Measurements from ENCODE around the gene PRPF38B.
"Not testable (repeated sequence)": the region's sequence is repeated elsewhere in the genome, so short reads cannot be mapped to it uniquely, and the experiment has no call there.

PRPF38B gene, protein sequence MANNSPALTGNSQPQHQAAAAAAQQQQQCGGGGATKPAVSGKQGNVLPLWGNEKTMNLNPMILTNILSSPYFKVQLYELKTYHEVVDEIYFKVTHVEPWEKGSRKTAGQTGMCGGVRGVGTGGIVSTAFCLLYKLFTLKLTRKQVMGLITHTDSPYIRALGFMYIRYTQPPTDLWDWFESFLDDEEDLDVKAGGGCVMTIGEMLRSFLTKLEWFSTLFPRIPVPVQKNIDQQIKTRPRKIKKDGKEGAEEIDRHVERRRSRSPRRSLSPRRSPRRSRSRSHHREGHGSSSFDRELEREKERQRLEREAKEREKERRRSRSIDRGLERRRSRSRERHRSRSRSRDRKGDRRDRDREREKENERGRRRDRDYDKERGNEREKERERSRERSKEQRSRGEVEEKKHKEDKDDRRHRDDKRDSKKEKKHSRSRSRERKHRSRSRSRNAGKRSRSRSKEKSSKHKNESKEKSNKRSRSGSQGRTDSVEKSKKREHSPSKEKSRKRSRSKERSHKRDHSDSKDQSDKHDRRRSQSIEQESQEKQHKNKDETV

DNA sequence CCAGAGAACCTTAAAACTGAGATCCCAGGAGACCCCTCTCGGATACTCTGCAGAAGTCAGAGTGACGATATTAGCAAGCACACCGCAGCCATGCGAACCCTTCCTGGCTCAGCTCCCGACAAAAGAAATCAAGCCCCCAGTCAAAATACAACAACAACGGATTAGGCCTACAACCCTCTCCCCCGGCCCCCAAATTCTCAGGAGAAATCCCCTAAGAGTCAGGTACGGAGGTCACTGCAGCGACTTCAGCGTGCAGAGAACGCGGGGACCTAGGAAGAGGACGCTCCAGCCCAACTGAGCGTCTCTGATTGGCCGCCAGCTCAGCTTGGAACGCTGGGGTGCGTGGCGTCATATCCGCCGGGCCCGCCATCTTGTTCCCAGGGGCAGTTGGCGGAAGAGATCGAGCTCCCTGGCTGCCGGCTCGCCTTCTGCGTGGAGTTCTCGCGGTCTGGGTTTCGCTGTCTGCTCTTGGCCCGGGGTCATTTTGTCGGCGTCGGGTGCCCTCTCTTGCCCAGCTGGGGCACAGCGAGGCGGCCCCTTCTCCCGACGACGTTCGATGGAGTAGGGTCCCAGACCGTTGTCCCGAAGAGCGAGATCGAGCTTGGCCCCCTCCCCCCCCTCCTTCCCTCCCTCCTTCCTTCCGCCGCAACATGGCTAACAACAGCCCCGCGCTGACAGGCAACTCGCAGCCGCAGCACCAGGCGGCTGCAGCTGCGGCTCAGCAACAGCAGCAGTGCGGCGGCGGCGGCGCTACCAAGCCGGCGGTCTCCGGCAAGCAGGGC lies at the start of gene PRPF38B:
TSS of gene PRPF38B (plus strand) at position 369 of the 782 bp plus-strand sequence. CDS start at position 651, 282 bp downstream.
- DNase-seq, result peak; percentile 95

DNA sequence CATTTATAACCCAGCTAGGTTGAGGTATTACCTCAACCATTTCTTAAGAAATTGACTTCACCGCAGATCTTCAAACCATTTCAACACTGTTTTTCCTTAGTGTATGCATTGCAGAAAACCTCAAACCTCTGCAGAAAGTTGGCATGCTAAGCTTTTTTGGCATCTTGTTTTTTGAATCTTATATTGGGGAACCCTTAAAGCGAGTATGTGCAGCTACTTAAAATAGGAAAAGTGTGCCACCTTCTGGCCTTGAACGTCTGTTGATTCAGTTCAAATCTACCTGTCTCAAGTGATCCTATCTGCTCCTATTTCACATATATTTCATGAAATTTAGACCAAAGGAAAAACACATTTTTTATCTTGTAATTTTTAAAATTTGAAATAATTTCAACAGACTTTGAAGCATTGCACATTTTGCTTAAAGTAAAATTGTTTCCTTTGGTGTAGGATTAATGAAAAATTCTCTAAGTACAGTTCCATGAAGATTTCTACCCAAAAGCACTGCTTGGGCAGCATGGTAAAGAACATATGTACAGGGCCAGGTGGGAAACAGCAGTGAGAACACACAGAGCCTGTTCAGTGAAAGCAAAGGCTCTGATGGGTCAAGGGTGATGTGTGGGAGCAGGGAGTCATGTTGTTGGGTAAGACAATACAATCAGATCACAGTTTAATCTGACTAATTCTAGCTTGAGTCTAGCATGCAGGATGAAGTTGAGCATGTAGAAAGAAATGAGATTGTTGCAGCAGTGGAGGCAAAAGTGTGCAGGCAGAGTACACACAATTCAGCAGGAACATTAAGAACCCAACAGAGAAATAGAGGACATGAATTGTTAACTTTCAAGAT lies 48.4 kb upstream of the PRPF38B start:
- DNase-seq, result peak; percentile 50

DNA sequence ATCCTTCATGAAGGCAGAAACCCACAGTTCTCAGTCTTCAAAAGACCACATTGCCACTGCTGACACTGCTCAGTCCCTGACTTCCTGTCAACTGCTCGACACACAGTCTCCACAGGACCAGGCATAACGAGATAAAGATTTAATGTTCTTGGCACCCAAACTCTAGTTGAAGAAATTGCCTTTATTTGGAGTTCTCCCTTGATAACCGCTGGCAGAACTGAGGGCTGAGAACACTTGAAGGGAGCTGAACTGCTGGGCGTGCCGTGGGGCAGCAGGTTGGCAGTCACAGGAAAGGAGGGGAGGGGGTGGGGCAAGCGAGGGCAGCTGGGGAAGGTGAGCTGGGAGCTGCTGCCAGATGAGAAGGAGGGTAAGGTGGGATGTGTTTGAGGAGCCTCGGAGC lies 47.1 kb upstream of the PRPF38B start:
- peak; percentile 31 for DNase-seq

DNA sequence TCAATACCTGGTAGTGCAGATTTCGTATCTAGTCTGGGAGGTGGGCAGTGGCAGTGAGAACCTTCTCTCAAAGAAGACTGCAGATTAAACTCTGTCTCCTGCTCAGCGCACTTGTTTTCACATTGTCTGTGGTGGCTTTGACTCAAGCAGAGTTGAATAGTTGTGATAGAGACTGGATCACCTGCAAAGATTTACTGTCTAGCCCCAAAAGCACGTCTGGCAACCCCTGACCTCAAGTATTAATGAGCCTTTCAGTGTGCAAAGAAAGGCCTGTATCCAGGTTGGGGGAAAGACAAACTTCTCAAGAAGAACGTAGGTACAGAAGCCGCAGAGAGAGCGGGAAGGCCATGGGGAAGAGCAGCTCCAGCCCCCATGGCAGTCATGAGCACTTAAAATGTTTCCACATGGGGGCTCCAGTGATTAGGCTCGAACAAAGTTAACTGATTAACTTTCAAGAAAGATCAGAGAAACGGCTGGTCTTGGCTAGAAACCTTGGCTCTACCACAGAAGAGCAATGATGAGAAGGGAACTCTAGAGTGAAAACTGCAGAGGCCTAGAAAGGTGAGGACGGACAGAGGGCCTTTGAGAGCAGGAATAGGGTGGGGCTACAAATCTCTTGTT lies 46.4 kb upstream of the PRPF38B start:
- no peak for DNase-seq

DNA sequence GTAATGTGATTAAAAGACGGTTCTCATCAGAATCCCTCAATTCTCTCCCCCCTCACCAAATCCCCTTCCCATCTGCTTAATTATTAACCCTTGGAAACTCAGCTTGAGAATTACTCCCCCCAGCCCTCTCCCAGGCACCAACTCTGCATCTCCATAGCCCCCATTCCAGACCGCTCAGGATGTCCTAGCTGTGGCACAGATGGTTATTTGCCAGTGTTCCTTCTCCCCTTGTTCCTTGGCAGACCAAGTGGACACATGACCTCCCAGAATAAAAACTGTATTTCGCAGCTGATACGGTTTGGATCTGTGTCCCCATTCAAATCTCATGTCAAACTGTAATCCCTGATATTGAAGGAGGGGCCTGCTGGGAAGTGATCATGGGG lies 45.9 kb upstream of the PRPF38B start:
- no peak for DNase-seq

DNA sequence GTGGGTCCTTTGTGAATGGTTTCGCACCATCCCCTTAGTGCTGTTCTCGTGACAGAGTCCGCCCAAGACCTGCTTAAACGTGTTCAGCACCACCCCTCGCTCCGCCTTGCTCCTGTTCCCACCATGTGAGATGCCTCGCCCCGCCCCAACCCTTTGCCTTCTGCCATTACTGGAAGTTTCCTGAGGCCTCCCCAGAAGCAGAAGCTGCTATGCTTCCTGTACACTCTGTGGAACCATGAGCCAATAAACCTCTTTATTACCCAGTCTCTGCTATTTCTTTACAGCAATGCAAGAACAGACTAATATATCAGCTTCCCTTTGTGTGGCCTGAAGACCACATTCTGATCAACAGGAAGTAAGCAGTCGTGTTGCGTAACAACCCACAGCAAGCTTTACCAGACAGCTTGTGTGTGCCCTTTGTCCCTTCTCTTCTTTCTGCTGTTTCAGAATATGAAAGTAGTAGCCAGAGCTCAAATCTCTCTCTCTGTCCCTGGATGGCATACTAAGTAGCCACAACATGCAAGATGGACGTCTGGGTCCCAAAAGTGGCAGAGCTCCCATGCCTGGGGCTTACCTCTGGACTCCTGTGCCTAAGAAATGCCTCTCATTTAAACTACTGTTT lies 45.4 kb upstream of the PRPF38B start:
- DNase-seq, result peak; percentile 64

DNA sequence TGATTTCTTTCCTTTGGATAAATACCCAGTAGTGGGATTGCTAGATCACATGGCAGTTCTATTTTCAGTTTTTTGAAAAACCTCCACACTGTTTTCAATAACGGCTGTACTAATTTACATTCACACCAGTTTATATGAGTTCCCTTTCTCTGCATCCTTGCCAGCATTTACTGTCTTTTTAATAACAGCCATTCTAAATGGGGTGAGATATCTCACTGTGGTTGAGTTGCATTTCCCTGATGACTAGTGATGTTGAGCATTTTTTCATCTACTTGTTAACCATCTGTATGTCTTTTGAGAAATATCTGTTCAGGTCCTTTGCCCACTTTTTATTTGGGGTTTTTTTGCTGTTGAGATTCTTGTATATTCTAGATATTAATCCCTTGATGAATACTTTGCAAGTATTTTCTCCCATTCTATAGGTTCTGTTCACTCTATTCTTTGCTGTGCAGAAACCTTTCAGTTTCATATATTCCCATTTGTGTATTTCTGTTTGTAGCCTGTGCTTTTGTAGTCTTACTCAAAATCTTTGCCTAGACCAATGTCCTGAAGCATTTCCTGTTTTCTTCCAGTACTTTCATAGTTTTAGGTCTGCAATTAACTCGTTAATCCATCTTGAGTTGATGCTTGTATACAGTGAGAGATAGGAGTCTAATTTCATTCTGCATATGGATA lies 38.5 kb upstream of the PRPF38B start:
- no peak for DNase-seq

DNA sequence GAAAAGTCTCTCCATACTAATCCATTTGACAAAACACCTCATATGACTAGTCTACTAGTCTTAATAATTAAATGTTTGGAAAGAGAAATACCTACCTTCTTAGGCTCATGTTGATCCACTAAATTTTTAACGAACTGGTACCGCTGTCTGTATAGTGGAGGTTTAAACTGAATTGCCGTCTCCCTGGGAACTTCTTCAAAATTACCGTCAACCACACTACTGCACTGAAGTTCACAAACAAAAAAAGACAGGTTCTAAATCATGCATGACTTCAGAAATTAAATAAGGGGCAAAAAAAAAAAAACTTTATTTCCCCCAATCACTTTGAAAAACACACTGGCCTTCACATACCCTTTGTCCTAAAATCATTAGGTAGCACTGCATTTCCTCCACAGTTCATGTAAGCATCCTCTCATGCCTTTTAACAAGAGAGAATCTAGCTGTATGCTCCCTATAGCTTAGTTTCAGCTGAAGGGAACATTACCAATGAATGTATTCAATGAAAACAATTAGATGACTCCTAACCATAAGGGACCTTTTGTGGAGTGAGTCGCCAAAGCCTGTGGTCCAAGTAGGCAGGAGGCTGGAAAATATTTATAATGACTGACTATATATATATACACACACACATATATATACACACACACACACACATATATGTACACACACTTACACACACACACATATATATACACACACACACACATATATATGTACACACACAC lies 34.6 kb upstream of the PRPF38B start:
- DNase-seq, result peak; percentile 20

DNA sequence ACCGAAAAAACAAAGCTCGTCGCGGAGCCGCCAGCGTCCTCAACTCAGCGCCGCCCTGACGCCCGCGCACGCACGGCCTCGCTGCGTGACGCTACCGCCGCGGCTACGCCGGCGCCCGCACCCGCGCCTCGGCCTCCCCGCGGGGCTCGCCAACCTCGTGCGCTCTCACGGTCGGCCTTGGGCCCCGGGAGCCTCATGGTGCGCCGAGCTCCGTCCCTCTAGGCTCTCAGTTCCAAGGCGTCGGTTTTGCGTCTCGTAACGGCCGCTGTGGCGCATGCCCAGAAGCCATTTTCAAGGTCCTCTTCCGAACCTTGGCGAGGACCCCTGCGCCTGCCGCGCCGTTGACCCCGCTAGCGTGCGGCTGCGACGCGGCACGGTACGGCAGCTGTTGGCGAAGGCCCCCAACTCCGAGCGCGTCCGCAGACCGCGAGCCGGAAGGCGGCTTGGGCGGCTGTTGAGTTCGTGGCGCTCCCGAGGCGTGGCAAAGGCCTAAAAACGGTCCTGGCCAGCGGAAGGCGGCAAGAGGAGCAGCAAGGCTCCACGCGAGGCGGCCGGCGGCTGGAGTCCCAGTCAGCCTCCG lies 31.0 kb upstream of the PRPF38B start, which contains the start of gene HENMT1:
TSS of gene HENMT1 (minus strand) at position 64 of the 580 bp plus-strand sequence. CDS start 1,209 bp downstream, outside the sequence.
- DNase-seq, result peak; percentile 81

DNA sequence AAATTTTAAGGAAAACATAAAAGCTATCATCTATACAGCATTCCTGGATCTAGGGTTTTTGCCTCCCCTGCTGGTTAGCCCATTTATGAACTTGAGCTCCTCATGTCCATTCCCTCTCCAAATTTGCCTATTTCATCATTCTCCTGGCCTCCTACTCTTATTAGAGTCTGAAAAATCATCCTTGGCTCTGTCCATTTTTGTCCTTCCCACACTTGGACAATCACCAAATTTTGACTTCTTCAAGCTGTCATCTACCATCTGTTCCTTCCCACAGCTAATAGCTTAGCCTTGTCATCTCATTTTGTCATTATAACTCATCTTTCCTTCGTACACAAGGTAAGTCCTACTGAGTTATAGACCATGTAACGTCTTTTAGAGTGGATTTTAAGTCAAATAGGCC lies 29.0 kb upstream of the PRPF38B start:
- no peak for DNase-seq

DNA sequence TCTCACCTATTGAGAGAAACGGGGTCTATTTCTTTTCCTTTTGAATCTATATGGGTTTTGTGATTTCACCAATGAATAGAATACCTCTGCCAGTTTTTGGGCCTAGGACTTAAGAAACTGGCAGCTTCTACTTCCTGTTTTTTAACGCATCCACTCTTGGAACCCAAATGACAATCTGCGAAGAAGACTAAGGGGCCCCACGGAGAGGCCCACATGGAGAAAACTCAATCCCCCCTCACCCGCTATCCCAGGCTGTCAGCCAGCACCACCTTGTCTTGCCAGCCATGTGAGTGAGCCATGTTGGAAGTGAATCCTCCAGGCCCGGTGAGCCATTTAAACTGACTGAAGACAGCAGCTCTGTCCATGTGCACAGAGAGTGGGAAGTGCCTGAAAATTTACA lies 27.6 kb upstream of the PRPF38B start:
- DNase-seq, result no peak

DNA sequence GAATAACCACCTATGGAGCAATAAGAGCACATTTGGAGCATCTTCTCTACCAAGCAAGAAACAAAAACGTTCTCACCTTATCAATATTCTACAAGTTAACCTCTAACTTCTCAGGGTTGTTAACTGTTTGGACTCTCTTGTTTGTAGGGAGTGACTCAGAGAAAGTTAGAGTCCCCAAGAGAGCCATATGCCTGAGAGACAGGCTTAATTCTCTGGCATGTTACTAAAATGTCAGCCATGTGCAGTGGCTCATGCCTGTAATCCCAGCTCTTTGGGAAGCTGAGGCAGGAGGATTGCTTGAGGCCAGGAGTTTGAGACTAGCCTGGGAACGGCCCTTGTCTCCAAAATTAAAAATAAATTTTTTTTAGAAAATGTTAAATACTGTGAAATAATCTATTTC lies 27.0 kb upstream of the PRPF38B start:
- no peak for DNase-seq

DNA sequence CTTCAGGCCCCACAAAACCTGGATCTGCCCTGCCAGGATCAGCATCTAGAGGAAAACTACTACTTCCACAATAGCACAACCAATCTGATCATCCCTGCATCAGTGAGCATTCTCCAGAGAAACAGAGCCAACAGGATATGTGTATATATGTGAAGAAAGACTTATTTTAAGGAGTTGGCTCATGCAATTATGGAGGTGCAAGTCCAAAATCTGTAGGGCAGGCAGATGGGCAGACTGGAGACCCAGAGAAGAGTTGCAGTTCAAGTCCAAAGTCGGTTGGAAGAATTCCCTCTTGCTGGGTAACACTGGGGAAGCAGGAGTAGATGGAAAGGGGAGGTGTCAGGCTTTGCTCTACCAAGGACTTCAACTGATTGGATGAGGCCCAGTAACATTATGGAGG lies 26.3 kb upstream of the PRPF38B start:
- no peak for DNase-seq

DNA sequence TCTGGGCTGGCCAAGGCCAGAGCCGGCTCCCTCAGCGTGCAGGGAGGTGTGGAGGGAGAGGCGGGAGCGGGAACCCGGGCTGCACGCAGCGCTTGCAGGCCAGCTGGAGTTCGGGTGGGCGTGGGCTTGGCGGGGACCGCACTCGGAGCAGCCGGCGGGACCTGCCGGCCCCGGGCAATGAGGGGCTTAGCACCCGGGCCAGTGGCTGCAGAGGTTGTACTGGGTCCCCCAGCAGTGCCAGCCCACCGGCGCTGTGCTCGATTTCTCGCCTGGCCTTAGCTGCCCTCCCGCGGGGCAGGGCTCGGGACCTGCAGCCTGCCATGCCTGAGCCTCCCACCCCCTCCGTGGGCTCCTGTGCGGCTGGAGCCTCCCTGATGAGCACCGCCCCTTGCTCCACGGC lies 24.7 kb upstream of the PRPF38B start:
- DNase-seq, result not testable (repeated sequence)

DNA sequence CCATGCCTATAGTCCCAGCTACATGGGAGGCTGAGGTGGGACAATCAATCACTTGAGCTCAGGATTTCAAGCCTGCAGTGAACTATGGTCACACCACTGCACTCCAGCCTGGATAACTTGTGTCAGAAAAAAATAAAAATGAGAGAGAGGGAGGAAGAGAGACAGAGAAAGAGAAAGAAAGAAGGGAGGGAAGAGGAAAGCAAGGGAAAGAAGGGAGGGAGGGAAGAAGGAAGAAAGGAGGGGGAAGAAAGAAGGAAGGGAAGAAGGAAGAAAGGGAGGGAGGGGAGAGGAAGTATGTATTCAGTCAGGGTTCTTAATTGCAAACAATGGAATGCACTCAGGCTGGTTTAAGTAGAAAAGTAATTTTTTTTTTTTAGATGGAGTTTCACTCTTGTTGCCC lies 23.3 kb upstream of the PRPF38B start:
- no peak for DNase-seq

DNA sequence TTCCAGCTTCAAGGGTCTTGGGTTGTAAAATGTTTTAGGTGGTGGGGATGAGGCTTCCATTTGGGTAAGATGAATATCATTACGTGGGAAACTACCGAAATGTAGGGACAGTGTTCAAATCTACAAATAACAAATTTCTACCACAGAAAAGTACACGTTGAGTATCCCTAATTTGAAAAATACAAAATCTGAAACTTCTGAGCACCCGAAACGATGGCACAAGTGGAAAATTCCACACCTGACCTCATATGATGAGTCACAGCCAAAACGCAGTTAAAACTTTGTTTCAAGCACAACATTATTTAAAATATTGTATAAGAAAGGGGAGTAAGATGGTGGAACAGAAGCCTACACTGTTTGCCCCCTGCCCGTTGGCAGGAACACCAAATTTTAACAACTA lies 22.4 kb upstream of the PRPF38B start:
- DNase-seq, result no peak

DNA sequence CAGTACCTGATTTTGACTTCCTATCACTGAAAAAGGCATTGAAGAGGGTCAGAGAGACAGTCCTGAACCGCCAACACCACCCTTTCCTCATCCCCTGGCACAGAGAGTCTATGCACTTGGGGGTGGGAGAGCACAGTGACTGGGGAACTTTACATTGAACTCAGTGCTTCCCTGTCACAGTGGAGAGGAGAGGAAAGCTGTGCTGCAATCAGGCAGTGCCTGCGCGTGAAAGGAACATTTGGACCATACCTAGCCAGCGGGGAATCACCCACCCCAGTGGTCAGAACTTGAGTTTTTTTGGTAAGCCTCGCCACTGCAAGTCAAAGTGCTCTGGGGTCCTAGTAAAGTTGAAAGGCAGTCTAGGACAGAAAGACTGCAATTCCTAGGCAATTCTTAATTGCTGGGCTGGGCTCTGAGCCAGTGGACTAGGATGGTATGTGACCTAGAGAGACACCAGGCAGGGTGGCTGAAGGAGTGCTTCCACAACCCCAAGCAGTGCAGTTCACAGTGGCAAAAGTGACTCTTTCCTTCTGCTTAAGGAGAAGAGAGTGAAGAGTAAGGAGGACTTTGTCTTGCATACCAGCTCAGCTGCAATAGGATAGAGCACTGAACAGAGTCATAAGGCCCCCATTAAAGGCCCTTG lies 21.9 kb upstream of the PRPF38B start:
- DNase-seq, result no peak

DNA sequence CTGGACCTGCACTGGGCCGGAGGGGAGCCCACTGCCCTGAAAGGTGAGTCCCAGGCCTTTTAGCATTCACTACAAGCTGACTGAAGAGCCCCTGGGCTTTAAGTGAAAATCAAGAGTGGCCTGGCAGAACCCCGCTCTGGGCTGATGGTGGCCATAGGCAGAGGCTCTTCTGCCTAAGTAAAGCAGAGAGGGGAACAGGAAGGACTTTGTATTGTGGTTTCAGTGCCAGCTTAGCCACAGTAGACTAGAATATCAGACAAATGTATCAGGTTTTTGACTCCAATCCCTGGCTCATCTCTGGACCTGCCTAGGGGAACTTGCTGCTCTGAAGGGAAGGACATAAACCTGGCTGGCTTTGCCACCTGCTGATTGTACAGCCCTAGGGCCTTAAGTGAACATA lies 21.0 kb upstream of the PRPF38B start:
- no peak for DNase-seq

DNA sequence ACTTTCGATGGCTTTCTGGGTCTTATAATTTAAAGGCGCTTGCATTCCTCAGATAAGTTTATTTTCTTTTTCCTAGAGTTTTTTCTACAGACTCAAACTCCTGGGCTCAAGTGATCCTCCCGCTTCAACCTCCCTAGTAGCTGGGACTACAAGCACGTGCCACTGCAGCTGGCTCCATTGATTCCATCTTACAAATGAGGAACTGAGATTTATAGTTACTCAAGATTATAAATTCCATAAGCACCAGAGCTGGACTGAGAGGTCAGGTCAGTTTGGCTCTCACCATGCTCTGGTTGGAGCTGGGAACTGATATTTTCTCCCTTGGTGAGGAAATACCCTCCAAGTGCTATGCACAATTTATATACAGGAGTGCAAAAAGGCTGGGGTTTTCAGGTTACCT lies 13.4 kb upstream of the PRPF38B start:
- no peak for DNase-seq
